IMR-90 (cell line): ENCODE data around the gene KRCC1. TPM values are rescaled to one million over a fixed set of nuclear protein-coding genes. Genes with fewer than 3 reads are reported as not detected.

Experiments
- ATAC-seq: fragments of 200-7000 bp; cut with Tn5 transposase; 2 replicates; pipeline ENCODE4 v1.9.1; 2020; ENCODE audit warnings: low read depth, mild to moderate bottlenecking, moderate library complexity
- BruUV-seq: library from RNA; stranded (reverse); fragments of 400-500 nt; replicated peaks from 2 replicates; lab custom pipeline; 2021; lab: Mats Ljungman, UMichigan
- CTCF ChIA-PET: fragments of 300-600 bp; formaldehyde crosslinking; extraction: SDS; loops from one replicate; lab custom pipeline; 2021; ENCODE audit warnings: antibody characterized with exemption; lab: Yijun Ruan, JAX
- POLR2A ChIA-PET: fragments of 300-600 bp; sonication (Branson Sonifier 250); formaldehyde crosslinking; loops from one replicate; lab custom pipeline; 2022; ENCODE audit warnings: antibody characterized with exemption; ENCODE audit not compliant: unreplicated experiment; lab: Charles Lee
- DNase-seq: peaks from one replicate; pipeline ENCODE4 v3.0.0; 2013
- H2AFZ ChIP-seq: replicated peaks from 2 replicates; pipeline ENCODE3; 2013; ENCODE audit warnings: low read length, mild to moderate bottlenecking; ENCODE audit not compliant: poor library complexity
- H2AK5ac ChIP-seq: 2 replicates; pipeline ENCODE4 v1.6.1; 2013; ENCODE audit warnings: low read depth, low read length, inconsistent platforms
- H2AK9ac ChIP-seq: replicated peaks from 2 replicates; pipeline ENCODE3; 2013; ENCODE audit warnings: mild to moderate bottlenecking, low read depth, low read length, moderate library complexity; ENCODE audit not compliant: poor library complexity
- H2BK120ac ChIP-seq: 2 replicates; pipeline ENCODE4 v1.6.1; 2013; ENCODE audit warnings: low read depth, low read length, inconsistent platforms
- H2BK15ac ChIP-seq: 3 replicates; pipeline ENCODE4 v1.6.1; 2013; ENCODE audit warnings: low read depth, low read length, inconsistent platforms
- H2BK20ac ChIP-seq: 2 replicates; pipeline ENCODE4 v1.6.1; 2013; ENCODE audit warnings: low read depth, mild to moderate bottlenecking, inconsistent platforms, low read length, moderate library complexity
- H2BK5ac ChIP-seq: 2 replicates; pipeline ENCODE4 v1.6.1; 2013; ENCODE audit warnings: mild to moderate bottlenecking, low read depth, low read length, inconsistent platforms; ENCODE audit not compliant: poor library complexity, severe bottlenecking
- H3K14ac ChIP-seq: replicated peaks from 2 replicates; pipeline ENCODE4 v1.6.1; 2013; ENCODE audit warnings: low read depth, low read length, inconsistent platforms
- H3K18ac ChIP-seq: 2 replicates; pipeline ENCODE4 v1.6.1; 2013; ENCODE audit warnings: low read depth, low read length, control low read depth
- H3K23ac ChIP-seq: 2 replicates; pipeline ENCODE4 v1.6.1; 2013; ENCODE audit warnings: low read depth, low read length, inconsistent platforms
- H3K27ac ChIP-seq: 2 replicates; pipeline ENCODE4 v1.5.1; 2013; ENCODE audit warnings: mild to moderate bottlenecking, control low read depth, low read length; ENCODE audit not compliant: insufficient read depth
- H3K27me3 ChIP-seq: 2 replicates; pipeline ENCODE4 v1.6.1; 2013; ENCODE audit warnings: low read length; ENCODE audit not compliant: control insufficient read depth, insufficient read depth
- H3K36me3 ChIP-seq: 2 replicates; pipeline ENCODE4 v1.6.1; 2013; ENCODE audit warnings: low read length, mixed read lengths; ENCODE audit not compliant: control insufficient read depth, insufficient read depth
- H3K4ac ChIP-seq: 2 replicates; pipeline ENCODE4 v1.6.1; 2013; ENCODE audit warnings: low read depth, low read length, inconsistent platforms
- H3K4me1 ChIP-seq: 2 replicates; pipeline ENCODE4 v1.6.1; 2013; ENCODE audit warnings: low read length, mixed read lengths; ENCODE audit not compliant: control insufficient read depth, insufficient read depth
- H3K4me2 ChIP-seq: 2 replicates; pipeline ENCODE4 v1.6.1; 2013; ENCODE audit warnings: low read depth, mild to moderate bottlenecking, control low read depth, low read length, moderate library complexity
- H3K4me3 ChIP-seq: 2 replicates; pipeline ENCODE4 v1.5.1; 2013; ENCODE audit warnings: low read depth, mild to moderate bottlenecking, control low read depth, low read length, moderate library complexity; ENCODE audit not compliant: insufficient read depth
- H3K56ac ChIP-seq: 2 replicates; pipeline ENCODE4 v1.6.1; 2013; ENCODE audit warnings: low read length, inconsistent platforms; ENCODE audit not compliant: insufficient read depth; ENCODE audit errors: extremely low read depth
- H3K79me1 ChIP-seq, 2 experiments: 2 replicates each; pipeline ENCODE4 v1.6.1; 2013; ENCODE audit warnings: low read length in 2 of 2, inconsistent platforms in 1 of 2, low read depth in 1 of 2
- H3K9ac ChIP-seq: 2 replicates; pipeline ENCODE4 v1.6.1; 2013; ENCODE audit warnings: low read depth, low read length, control low read depth
- H3K9me1 ChIP-seq: 2 replicates; pipeline ENCODE4 v1.6.1; 2013; ENCODE audit warnings: low read length, inconsistent platforms; ENCODE audit not compliant: insufficient read depth
- H3K9me3 ChIP-seq: 2 replicates; pipeline ENCODE4 v1.6.1; 2013; ENCODE audit warnings: low read length; ENCODE audit not compliant: control insufficient read depth, insufficient read depth
- H4K20me1 ChIP-seq: 2 replicates; pipeline ENCODE4 v1.6.1; 2013; ENCODE audit warnings: low read length, inconsistent platforms; ENCODE audit not compliant: insufficient read depth
- H4K5ac ChIP-seq: 2 replicates; pipeline ENCODE4 v1.6.1; 2013; ENCODE audit warnings: mild to moderate bottlenecking, low read depth, low read length, control low read depth
- H4K8ac ChIP-seq, 2 experiments: 2 replicates each; pipeline ENCODE4 v1.6.1; 2013; ENCODE audit warnings: low read depth in 2 of 2, low read length in 2 of 2, control low read depth in 1 of 2, inconsistent platforms in 1 of 2
- H4K91ac ChIP-seq: 2 replicates; pipeline ENCODE4 v1.6.1; 2013; ENCODE audit warnings: low read depth, low read length, inconsistent platforms; ENCODE audit not compliant: insufficient read depth
- BHLHE40 ChIP-seq: fragments of 150-350 bp; IDR thresholded peaks from 2 replicates; pipeline ENCODE4 v1.6.1; 2016; ENCODE audit warnings: mild to moderate bottlenecking, low read depth, low read length
- CEBPB ChIP-seq: IDR thresholded peaks from 2 replicates; pipeline ENCODE4 v1.6.1; 2012; ENCODE audit warnings: low read depth, low read length, improper control_type of control experiment
- CHD1 ChIP-seq: IDR thresholded peaks from 2 replicates; pipeline ENCODE4 v1.6.1; 2012; ENCODE audit warnings: low read depth, low read length, improper control_type of control experiment
- CTCF ChIP-seq: conservative IDR thresholded peaks from 2 replicates; pipeline ENCODE4 v1.5.1; 2012; ENCODE audit warnings: mild to moderate bottlenecking, low read depth, low read length, improper control_type of control experiment
- MAFK ChIP-seq: IDR thresholded peaks from 2 replicates; pipeline ENCODE4 v1.6.1; 2012; ENCODE audit warnings: low read depth, low read length, improper control_type of control experiment
- MAZ ChIP-seq: IDR thresholded peaks from 2 replicates; pipeline ENCODE4 v1.6.1; 2012; ENCODE audit warnings: low read depth, mild to moderate bottlenecking, low read length, improper control_type of control experiment, moderate library complexity, borderline replicate concordance
- MXI1 ChIP-seq: IDR thresholded peaks from 2 replicates; pipeline ENCODE4 v1.6.1; 2012; ENCODE audit warnings: low read depth, mild to moderate bottlenecking, low read length, moderate library complexity, borderline replicate concordance
- NFE2L2 ChIP-seq: fragments of 150-350 bp; IDR thresholded peaks from 2 replicates; pipeline ENCODE4 v1.6.1; 2016; ENCODE audit warnings: low read depth, mild to moderate bottlenecking, low read length
- RCOR1 ChIP-seq: IDR thresholded peaks from 2 replicates; pipeline ENCODE4 v1.6.1; 2012; ENCODE audit warnings: mild to moderate bottlenecking, low read length, improper control_type of control experiment; ENCODE audit not compliant: insufficient replicate concordance
- RFX5 ChIP-seq: IDR thresholded peaks from 2 replicates; pipeline ENCODE4 v1.8.0; 2012; ENCODE audit warnings: low read depth, mild to moderate bottlenecking, low read length, moderate library complexity
- USF2 ChIP-seq: fragments of 150-350 bp; IDR thresholded peaks from 2 replicates; pipeline ENCODE4 v1.6.1; 2017; ENCODE audit warnings: mild to moderate bottlenecking, antibody characterized with exemption, low read length, low read depth
- WGBS, 2 experiments: methylation state at CpG; one replicate each; pipeline versions ENCODE4 v1.1.5 to v1.1.7; 2013; ENCODE audit warnings: missing lambda C conversion rate in 2 of 2; ENCODE audit not compliant: insufficient read length in 1 of 2; ENCODE audit errors: extremely low coverage in 2 of 2; 5-methylcytosine and 5-hydroxymethylcytosine counted together
- dilution Hi-C: fragments of 300-500 bp; cut with HindIII; formaldehyde crosslinking; loops from one replicate; pipeline ENCODE4 v1.14.3; 2018; ENCODE audit warnings: low sequenced_read_pairs; ENCODE audit not compliant: unreplicated experiment
- in situ Hi-C: fragments of 300-500 bp; cut with MboI; formaldehyde crosslinking; loops from 3 replicates; pipeline ENCODE4 v1.14.3; 2019; ENCODE audit warnings: low sequenced_read_pairs, inconsistent platforms, mixed read lengths
- intact Hi-C: fragments of 100-400 bp; cut with micrococcal nuclease; formaldehyde crosslinking; loops from 2 replicates; pipeline ENCODE4 v1.10.0; 2022
- polyA plus RNA-seq, 3 experiments: library from polyadenylated mRNA; depleted of rRNA; stranded (reverse); fragments of >200 nt; gene quantifications; 2 replicates each; pipeline ENCODE4 v1.2.3, GENCODE V29; 2012; ENCODE audit warnings: low replicate concordance in 1 of 3
- total RNA-seq: library from RNA; depleted of rRNA; stranded (reverse); fragments of >200 nt; gene quantifications from 2 replicates; pipeline ENCODE4 v1.2.3, GENCODE V29; 2012

Gene KRCC1
- total and polyA plus RNA-seq, 2 of the 4 experiments (the other 2 are of a cell fraction) = 14.3 to 16.5 TPM

- Histone ChIP-seq H3K4me1 (no peaks in the 10 kb centered on the region), H4K20me1 (no peaks in the 10 kb centered on the region), H2BK120ac (no peak overlapping the region), H3K27ac (no peak overlapping the region), H4K5ac (no peak overlapping the region), H2AFZ (no peak overlapping the region), H3K27me3 (peaks cover 19% of the 10 kb centered on the region), H3K9me1 (no peaks in the 10 kb centered on the region), H4K91ac (no peak overlapping the region), H2BK5ac (no peak overlapping the region), H3K18ac (no peak overlapping the region), H3K9ac (no peak overlapping the region), H3K56ac (no peak overlapping the region), H3K14ac (no peak overlapping the region), H3K4me2 (no peak overlapping the region), H2BK15ac (no peak overlapping the region), H3K79me1 (no peaks in the 10 kb centered on the region), H2AK5ac (no peak overlapping the region), H3K4ac (no peak overlapping the region), H3K9me3 (no peaks in the 10 kb centered on the region), H2BK20ac (no peak overlapping the region), H3K23ac (no peak overlapping the region), H2AK9ac (no peak overlapping the region), H4K8ac (no peak overlapping the region), H3K36me3 (no peaks in the 10 kb centered on the region), H3K4me3 (no peak overlapping the region)
- no peak for DNase-seq
- TF ChIP-seq CEBPB (no peak), NFE2L2 (no peak), CTCF (no peak), MXI1 (no peak), MAFK (no peak), MAZ (no peak), RCOR1 (no peak), USF2 (no peak), CHD1 (no peak), RFX5 (no peak), BHLHE40 (no peak)
- WGBS, 2 experiments = no CpG with 5 or more reads among the region's 2 CpGs
- intact Hi-C loops = no loop called here
- ChIA-PET POLR2A (no interaction called here), CTCF (interaction anchor here (1.0 kb wide), 1 partner anchor 20 kb away, joined by 3 read pairs; no protein-coding TSS in a partner anchor)
- BruUV-seq = no TSS peak
- in situ Hi-C loops = no loop called here
- dilution Hi-C loops = no loop called here
- no peak for ATAC-seq
Measured at GRCh38 chr2:88080545-88080944, 25.0 kb upstream of the KRCC1 start.
